Measurements from ENCODE around the gene GPC5. TPM values are rescaled to one million over a fixed set of nuclear protein-coding genes. Genes with fewer than 3 reads are reported as not detected.
A peak's percentile ranks its signal among the peaks of the same experiment; 100 is the strongest.

Gene GPC5
- total and polyA plus RNA-seq, 2 of the 13 experiments (the other 11 are each of a cell fraction or from before 2014, with no cell fraction given): 0.02 to 0.07 TPM

DNA sequence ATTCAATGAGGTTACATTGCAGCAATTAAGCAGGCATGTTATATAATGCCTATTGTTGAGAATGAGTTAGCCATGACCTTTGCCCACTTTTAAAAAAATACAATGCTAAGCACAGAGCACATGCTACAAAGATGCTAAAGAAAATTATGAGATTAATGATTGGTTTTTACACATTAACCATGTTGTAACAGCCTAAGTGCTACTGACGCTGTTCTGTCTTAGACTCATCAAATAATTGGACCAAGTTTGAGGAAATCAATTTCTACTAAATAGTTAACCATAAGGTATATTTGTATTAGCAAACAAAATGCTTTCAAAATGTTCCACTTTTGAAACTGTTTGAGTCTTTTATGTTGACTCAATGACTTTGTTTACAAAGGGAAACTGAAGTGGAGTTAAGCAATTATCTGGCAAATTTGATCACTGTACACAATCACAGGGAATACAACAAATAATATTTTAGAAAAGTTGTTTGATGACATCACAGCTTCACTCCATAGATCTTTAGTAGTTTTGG lies 36.6 kb upstream of the GPC5 start (continued):
- TF ChIP-seq, protein P1, sequence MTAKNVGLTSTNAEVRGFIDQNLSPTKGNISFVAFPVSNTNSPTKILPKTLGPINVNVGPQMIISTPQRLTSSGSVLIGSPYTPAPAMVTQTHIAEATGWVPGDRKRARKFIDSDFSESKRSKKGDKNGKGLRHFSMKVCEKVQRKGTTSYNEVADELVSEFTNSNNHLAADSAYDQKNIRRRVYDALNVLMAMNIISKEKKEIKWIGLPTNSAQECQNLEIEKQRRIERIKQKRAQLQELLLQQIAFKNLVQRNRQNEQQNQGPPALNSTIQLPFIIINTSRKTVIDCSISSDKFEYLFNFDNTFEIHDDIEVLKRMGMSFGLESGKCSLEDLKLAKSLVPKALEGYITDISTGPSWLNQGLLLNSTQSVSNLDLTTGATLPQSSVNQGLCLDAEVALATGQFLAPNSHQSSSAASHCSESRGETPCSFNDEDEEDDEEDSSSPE (CRISPR knock-in tag; IDR thresholded peaks at IDR 0.05): no peak
- TF ChIP-seq ZNF20 (CRISPR knock-in tag; IDR thresholded peaks at IDR 0.05) (no peak), ZNF547 (CRISPR knock-in tag; IDR thresholded peaks at IDR 0.05) (no peak), ZNF101 (CRISPR knock-in tag; IDR thresholded peaks at IDR 0.05; ENCODE audit: borderline replicate concordance, low read depth) (no peak), ISL2 (CRISPR knock-in tag; IDR thresholded peaks at IDR 0.05) (peak; percentile 95), ZNF766 (CRISPR knock-in tag; IDR thresholded peaks at IDR 0.05; ENCODE audit: borderline replicate concordance) (no peak), KLF16 (CRISPR knock-in tag; IDR thresholded peaks at IDR 0.05) (peak in 1 of 2 experiments; percentile 74; a peak in 1 of 4 replicates), SIX1 (CRISPR knock-in tag; IDR thresholded peaks at IDR 0.05; ENCODE audit: borderline replicate concordance) (peak; percentile 47; the same call in 1 of the 2 replicates), ZNF382 (CRISPR knock-in tag; IDR thresholded peaks at IDR 0.05; ENCODE audit: borderline replicate concordance) (no peak), CBX1 (IDR thresholded peaks at IDR 0.05; ENCODE audit: low read depth) (no peak), MED1 (CRISPR knock-in tag; IDR thresholded peaks at IDR 0.05) (peak; percentile 46), EED (CRISPR knock-in tag; IDR thresholded peaks at IDR 0.05) (no peak), MEF2D (CRISPR knock-in tag; IDR thresholded peaks at IDR 0.05) (0 out of 2 replicates have a peak, but pooled peaks have one; percentile 42), CREM (IDR thresholded peaks at IDR 0.05) (peak; percentile 84), CREM (CRISPR knock-in tag; IDR thresholded peaks at IDR 0.05) (no peak), ZNF558 (CRISPR knock-in tag; IDR thresholded peaks at IDR 0.05; ENCODE audit: borderline replicate concordance) (no peak), SIN3A (IDR thresholded peaks at IDR 0.05; ENCODE audit: borderline replicate concordance, low read depth, low read length) (no peak), ERF (CRISPR knock-in tag; IDR thresholded peaks at IDR 0.05) (no peak), MAFF (IDR thresholded peaks at IDR 0.05; ENCODE audit: low read depth, low read length) (no peak), ZNF605 (CRISPR knock-in tag; IDR thresholded peaks at IDR 0.05) (no peak), CHCHD3 (CRISPR knock-in tag; IDR thresholded peaks at IDR 0.05) (no peak), FOXA1 (IDR thresholded peaks at IDR 0.05) (peak; percentile 92), FOXA1 (CRISPR knock-in tag; IDR thresholded peaks at IDR 0.05) (peak; percentile 71), DMAP1 (CRISPR knock-in tag; IDR thresholded peaks at IDR 0.05) (no peak), SP5 (CRISPR knock-in tag; IDR thresholded peaks at IDR 0.05; ENCODE audit: borderline replicate concordance, low read depth) (0 out of 2 replicates have a peak, but pooled peaks have one; percentile 22), NCOA1 (CRISPR knock-in tag; IDR thresholded peaks at IDR 0.05) (no peak), GATAD2A (CRISPR knock-in tag; IDR thresholded peaks at IDR 0.05) (peak; percentile 89; the same call in 1 of the 2 replicates), TGIF2 (CRISPR knock-in tag; IDR thresholded peaks at IDR 0.05) (no peak), ASH2L (IDR thresholded peaks at IDR 0.05; ENCODE audit: insufficient read length, low read depth, low read length) (peak; percentile 75), NFIB (CRISPR knock-in tag; IDR thresholded peaks at IDR 0.05; ENCODE audit: borderline replicate concordance) (no peak)
- TF ChIP-seq, protein P2, sequence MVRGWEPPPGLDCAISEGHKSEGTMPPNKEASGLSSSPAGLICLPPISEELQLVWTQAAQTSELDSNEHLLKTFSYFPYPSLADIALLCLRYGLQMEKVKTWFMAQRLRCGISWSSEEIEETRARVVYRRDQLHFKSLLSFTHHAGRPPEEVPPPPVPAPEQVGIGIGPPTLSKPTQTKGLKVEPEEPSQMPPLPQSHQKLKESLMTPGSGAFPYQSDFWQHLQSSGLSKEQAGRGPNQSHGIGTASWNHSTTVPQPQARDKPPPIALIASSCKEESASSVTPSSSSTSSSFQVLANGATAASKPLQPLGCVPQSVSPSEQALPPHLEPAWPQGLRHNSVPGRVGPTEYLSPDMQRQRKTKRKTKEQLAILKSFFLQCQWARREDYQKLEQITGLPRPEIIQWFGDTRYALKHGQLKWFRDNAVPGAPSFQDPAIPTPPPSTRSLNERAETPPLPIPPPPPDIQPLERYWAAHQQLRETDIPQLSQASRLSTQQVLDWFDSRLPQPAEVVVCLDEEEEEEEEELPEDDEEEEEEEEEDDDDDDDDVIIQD (CRISPR knock-in tag; IDR thresholded peaks at IDR 0.05; ENCODE audit: low read depth): 0 out of 2 replicates have a peak, but pooled peaks have one; percentile 27
- TF ChIP-seq, protein P3, sequence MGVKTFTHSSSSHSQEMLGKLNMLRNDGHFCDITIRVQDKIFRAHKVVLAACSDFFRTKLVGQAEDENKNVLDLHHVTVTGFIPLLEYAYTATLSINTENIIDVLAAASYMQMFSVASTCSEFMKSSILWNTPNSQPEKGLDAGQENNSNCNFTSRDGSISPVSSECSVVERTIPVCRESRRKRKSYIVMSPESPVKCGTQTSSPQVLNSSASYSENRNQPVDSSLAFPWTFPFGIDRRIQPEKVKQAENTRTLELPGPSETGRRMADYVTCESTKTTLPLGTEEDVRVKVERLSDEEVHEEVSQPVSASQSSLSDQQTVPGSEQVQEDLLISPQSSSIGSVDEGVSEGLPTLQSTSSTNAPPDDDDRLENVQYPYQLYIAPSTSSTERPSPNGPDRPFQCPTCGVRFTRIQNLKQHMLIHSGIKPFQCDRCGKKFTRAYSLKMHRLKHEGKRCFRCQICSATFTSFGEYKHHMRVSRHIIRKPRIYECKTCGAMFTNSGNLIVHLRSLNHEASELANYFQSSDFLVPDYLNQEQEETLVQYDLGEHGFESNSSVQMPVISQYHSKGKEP (CRISPR knock-in tag; IDR thresholded peaks at IDR 0.05): no peak

All from HepG2 (cell line).